Fibroblast of lung (primary cell): Measurements from ENCODE around the gene IQGAP2. TPM values are rescaled to one million over a fixed set of nuclear protein-coding genes. Genes with fewer than 3 reads are reported as not detected.

Source experiments
- DNase-seq, 2 donors: peaks; one replicate each; pipeline versions ENCODE4 v3.0.0 to v3.0.0-alpha.2; 2010; ENCODE audit warnings: low read depth in 2 of 2
- H2AFZ ChIP-seq: 2 replicates; pipeline ENCODE4 v1.5.1; 2012; ENCODE audit warnings: low read length, control low read depth, inconsistent platforms
- H3K27ac ChIP-seq: 2 replicates; pipeline ENCODE4 v1.5.1; 2011; ENCODE audit warnings: low read length, control low read depth; ENCODE audit not compliant: insufficient read depth
- H3K27me3 ChIP-seq: 2 replicates; pipeline ENCODE4 v1.5.1; 2011; ENCODE audit warnings: mild to moderate bottlenecking, low read length; ENCODE audit not compliant: control insufficient read depth, insufficient read depth
- H3K36me3 ChIP-seq: 2 replicates; pipeline ENCODE4 v1.5.1; 2011; ENCODE audit warnings: low read length; ENCODE audit not compliant: control insufficient read depth, insufficient read depth
- H3K4me1 ChIP-seq: 2 replicates; pipeline ENCODE4 v1.5.1; 2011; ENCODE audit warnings: low read length; ENCODE audit not compliant: control insufficient read depth, insufficient read depth; ENCODE audit errors: extremely low read depth
- H3K4me2 ChIP-seq: 2 replicates; pipeline ENCODE4 v1.5.1; 2011; ENCODE audit warnings: low read length, control low read depth; ENCODE audit not compliant: insufficient read depth; ENCODE audit errors: extremely low read depth
- H3K4me3 ChIP-seq, 4 experiments: fragments of 200-600 bp in 1 of 4; sonication (generic) in 1 of 4; replicated peaks in 1 of 4; 2 replicates each; pipeline ENCODE4 v1.5.1; 2011 to 2016; ENCODE audit warnings: low read length in 4 of 4, low read depth in 3 of 4, mild to moderate bottlenecking in 3 of 4, control low read depth in 2 of 4, inconsistent platforms in 1 of 4, mixed read lengths in 1 of 4; ENCODE audit not compliant: insufficient read depth in 1 of 4; ENCODE audit errors: control extremely low read depth in 1 of 4
- H3K79me2 ChIP-seq: 2 replicates; pipeline ENCODE4 v1.5.1; 2012; ENCODE audit warnings: mild to moderate bottlenecking, low read length, inconsistent platforms; ENCODE audit not compliant: control insufficient read depth, insufficient read depth
- H3K9ac ChIP-seq: 2 replicates; pipeline ENCODE4 v1.5.1; 2011; ENCODE audit warnings: mild to moderate bottlenecking, low read length, control low read depth; ENCODE audit not compliant: insufficient read depth
- H3K9me3 ChIP-seq: 2 replicates; pipeline ENCODE4 v1.5.1; 2012; ENCODE audit warnings: low read depth, low read length; ENCODE audit not compliant: control insufficient read depth, insufficient read depth
- H4K20me1 ChIP-seq: 2 replicates; pipeline ENCODE4 v1.5.1; 2011; ENCODE audit warnings: low read length; ENCODE audit not compliant: control insufficient read depth, insufficient read depth; ENCODE audit errors: extremely low read depth
- CTCF ChIP-seq, 2 donors: IDR thresholded peaks in 1 of 2; conservative IDR thresholded peaks in 1 of 2; 1 replicate in 1 of 2; 2 replicates in 1 of 2; pipeline ENCODE4 v1.5.1; 2011 to 2012; ENCODE audit warnings: low read length in 2 of 2, control low read depth in 1 of 2, inconsistent platforms in 1 of 2, low read depth in 1 of 2, mild to moderate bottlenecking in 1 of 2
- EZH2 ChIP-seq: IDR thresholded peaks from 2 replicates; pipeline ENCODE4 v1.5.1; 2012; ENCODE audit warnings: low read length, control low read depth, mild to moderate bottlenecking; ENCODE audit errors: missing control alignments
- polyA plus RNA-seq, 2 donors: library from polyadenylated mRNA; depleted of rRNA in 1 of 2; stranded (reverse) in 1 of 2; unstranded in 1 of 2; fragments of >200 nt; gene quantifications; 2 replicates each; pipeline ENCODE4 v1.2.1, GENCODE V29; 2011 to 2012; ENCODE audit warnings: missing spikeins in 1 of 2
- total RNA-seq: library from RNA; depleted of rRNA; stranded (reverse); fragments of >200 nt; gene quantifications from 2 replicates; pipeline ENCODE4 v1.2.1, GENCODE V29; 2014

Gene IQGAP2
- total and polyA plus RNA-seq, 2 donors (not counting 1 experiment from before 2014, with no cell fraction given), result 5.1 to 7.9 TPM

- Histone ChIP-seq H3K27ac (no peak overlapping the region), H3K9me3 (no peaks in the 10 kb centered on the region), H3K4me3 (no peak overlapping the region), H2AFZ (no peak overlapping the region), H3K9ac (no peak overlapping the region), H3K79me2 (no peaks in the 10 kb centered on the region), H3K4me2 (no peak overlapping the region), H4K20me1 (no peaks in the 10 kb centered on the region), H3K36me3 (no peaks in the 10 kb centered on the region), H3K4me1 (peaks cover 23% of the 10 kb centered on the region), H3K27me3 (no peaks in the 10 kb centered on the region)
- DNase-seq, result no peak
- no peak for TF ChIP-seq EZH2
- no peak for TF ChIP-seq CTCF (conservative IDR thresholded peaks at IDR 0.05 in 1 of 2, IDR thresholded peaks at IDR 0.05 in 1 of 2; ENCODE audit: low read depth in 1 of 2, low read length in 2 of 2)
These were observed 301.1 kb downstream of the IQGAP2 start for GRCh38 chr5:76704131-76704663.

GRCh38 chr5:76705574-76705973, 302.5 kb downstream of the IQGAP2 start:
- Histone ChIP-seq H3K27ac (no peak overlapping the region), H3K9ac (no peak overlapping the region), H3K79me2 (no peaks in the 10 kb centered on the region), H3K4me2 (no peak overlapping the region), H4K20me1 (no peaks in the 10 kb centered on the region), H3K27me3 (no peaks in the 10 kb centered on the region), H2AFZ (no peak overlapping the region), H3K4me1 (peaks cover 31% of the 10 kb centered on the region), H3K9me3 (no peaks in the 10 kb centered on the region), H3K36me3 (no peaks in the 10 kb centered on the region), H3K4me3 (no peak overlapping the region)
- no peak for DNase-seq
- no peak for TF ChIP-seq CTCF (conservative IDR thresholded peaks at IDR 0.05 in 1 of 2, IDR thresholded peaks at IDR 0.05 in 1 of 2; ENCODE audit: low read depth in 1 of 2, low read length in 2 of 2)
- TF ChIP-seq EZH2, result no peak

- peak; percentile 85 to 93 for DNase-seq
- TF ChIP-seq EZH2 (no peak), CTCF (conservative IDR thresholded peaks at IDR 0.05 in 1 of 2, IDR thresholded peaks at IDR 0.05 in 1 of 2; ENCODE audit: low read depth in 1 of 2, low read length in 2 of 2) (no peak)
- Histone ChIP-seq H3K27ac (peak overlapping the region; percentile 56), H3K36me3 (no peaks in the 10 kb centered on the region), H3K4me3 (no peak overlapping the region), H3K9me3 (no peaks in the 10 kb centered on the region), H4K20me1 (no peaks in the 10 kb centered on the region), H2AFZ (no peak overlapping the region), H3K4me2 (peak overlapping the region; percentile 56), H3K79me2 (no peaks in the 10 kb centered on the region), H3K27me3 (no peaks in the 10 kb centered on the region), H3K9ac (no peak overlapping the region), H3K4me1 (peaks cover 23% of the 10 kb centered on the region)
These were observed 306.7 kb downstream of the IQGAP2 start for GRCh38 chr5:76709762-76710161.
